SK-N-SH (cell line): ENCODE data around the gene TRIM66. TPM values are rescaled to one million over a fixed set of nuclear protein-coding genes. Genes with fewer than 3 reads are reported as not detected.
A peak's percentile ranks its signal among the peaks of the same experiment; 100 is the strongest.

Experiments used
- CTCF ChIA-PET: fragments of 300-600, 350-600 bp; formaldehyde crosslinking; extraction: SDS; loops from one replicate; lab custom pipeline; 2021; lab: Yijun Ruan, JAX
- POLR2A ChIA-PET: fragments of 350-600 bp; sonication (Branson Sonifier 250); formaldehyde crosslinking; extraction: SDS; loops from one replicate; lab custom pipeline; 2020; ENCODE audit warnings: antibody characterized with exemption, inconsistent platforms; lab: Yijun Ruan, JAX
- DNase-seq: peaks from one replicate; pipeline ENCODE4 v3.0.0; 2012
- H2AFZ ChIP-seq: fragments of 200-600 bp; sonication (generic); 2 replicates; pipeline ENCODE4 v1.8.1; 2016; ENCODE audit warnings: antibody characterized with exemption, mild to moderate bottlenecking, low read depth
- H3F3A ChIP-seq: fragments of 200-600 bp; sonication (generic); replicated peaks from 2 replicates; pipeline ENCODE3; 2016; ENCODE audit warnings: antibody characterized with exemption, mild to moderate bottlenecking; ENCODE audit not compliant: insufficient read depth
- H3K27ac ChIP-seq, 2 experiments: fragments of 200-500 bp in 1 of 2; fragments of 200-600 bp in 1 of 2; sonication (Bioruptor generic) in 1 of 2; sonication (generic), shearing (Covaris generic) in 1 of 2; 2 replicates each; pipeline versions ENCODE4 v1.5.1 to v1.6.1; 2014 to 2016; ENCODE audit warnings: low read depth in 2 of 2, inconsistent platforms in 1 of 2, low read length in 1 of 2, mild to moderate bottlenecking in 1 of 2, mixed read lengths in 1 of 2
- H3K27me3 ChIP-seq: fragments of 200-600 bp; sonication (generic), shearing (Covaris generic); 2 replicates; pipeline ENCODE4 v1.6.1; 2016; ENCODE audit warnings: mixed run types; ENCODE audit not compliant: insufficient read depth
- H3K36me3 ChIP-seq, 2 experiments: fragments of 200-500 bp in 1 of 2; fragments of 200-600 bp in 1 of 2; sonication (Bioruptor generic) in 1 of 2; sonication (generic) in 1 of 2; replicated peaks in 1 of 2; 2 replicates each; pipeline versions ENCODE3 to v1.5.1; 2014 to 2016; ENCODE audit warnings: low read length in 1 of 2, mild to moderate bottlenecking in 1 of 2; ENCODE audit not compliant: insufficient read depth in 2 of 2, control insufficient read depth in 1 of 2
- H3K4me1 ChIP-seq, 2 experiments: fragments of 200-500 bp in 1 of 2; fragments of 200-600 bp in 1 of 2; sonication (Bioruptor generic) in 1 of 2; sonication (generic), shearing (Covaris generic) in 1 of 2; 2 replicates each; pipeline versions ENCODE4 v1.5.1 to v1.6.1; 2014 to 2016; ENCODE audit warnings: low read depth in 1 of 2, low read length in 1 of 2, mixed run types in 1 of 2; ENCODE audit not compliant: insufficient read depth in 2 of 2, control insufficient read depth in 1 of 2
- H3K4me2 ChIP-seq: fragments of 200-600 bp; sonication (generic), shearing (Covaris generic); 2 replicates; pipeline ENCODE4 v1.6.1; 2017; ENCODE audit warnings: mixed run types
- H3K4me3 ChIP-seq, 2 experiments: fragments of 200-500 bp in 1 of 2; fragments of 200-600 bp in 1 of 2; sonication (Bioruptor generic) in 1 of 2; sonication (generic), shearing (Covaris generic) in 1 of 2; 2 replicates each; pipeline versions ENCODE4 v1.5.1 to v1.8.1; 2014 to 2016; ENCODE audit warnings: low read depth in 2 of 2, inconsistent platforms in 1 of 2, low read length in 1 of 2, mild to moderate bottlenecking in 1 of 2, mixed read lengths in 1 of 2, moderate library complexity in 1 of 2
- H3K79me2 ChIP-seq: fragments of 200-600 bp; sonication (generic); 2 replicates; pipeline ENCODE4 v1.8.1; 2017; ENCODE audit warnings: mild to moderate bottlenecking; ENCODE audit not compliant: insufficient read depth
- H3K9ac ChIP-seq: fragments of 200-600 bp; sonication (generic); 2 replicates; pipeline ENCODE4 v1.6.1; 2017; ENCODE audit warnings: mixed run types
- H3K9me2 ChIP-seq: fragments of 200-600 bp; sonication (generic); 2 replicates; pipeline ENCODE4 v1.6.1; 2017; ENCODE audit warnings: mixed run types
- H3K9me3 ChIP-seq: fragments of 200-600 bp; sonication (generic); 2 replicates; pipeline ENCODE4 v1.6.1; 2017; ENCODE audit warnings: mixed run types, mild to moderate bottlenecking, moderate library complexity
- H4K20me1 ChIP-seq: fragments of 200-600 bp; sonication (generic); 2 replicates; pipeline ENCODE4 v1.6.1; 2017; ENCODE audit warnings: mild to moderate bottlenecking, mixed run types; ENCODE audit not compliant: insufficient read depth
- FOSL2 ChIP-seq: IDR thresholded peaks from 2 replicates; pipeline ENCODE4 v1.4.0; 2012; ENCODE audit warnings: low read depth, mild to moderate bottlenecking, moderate library complexity, borderline replicate concordance
- FOXJ3 ChIP-seq: sonication (generic); formaldehyde crosslinking; IDR thresholded peaks from 2 replicates; pipeline ENCODE4 v1.5.1; 2020; ENCODE audit warnings: mild to moderate bottlenecking, missing genetic modification reagents
- GABPA ChIP-seq: IDR thresholded peaks from 2 replicates; pipeline ENCODE4 v1.4.0; 2012; ENCODE audit warnings: low read depth, mild to moderate bottlenecking
- MEF2A ChIP-seq: IDR thresholded peaks from 2 replicates; pipeline ENCODE4 v1.4.0; 2012; ENCODE audit warnings: low read depth, borderline replicate concordance
- NRF1 ChIP-seq: IDR thresholded peaks from 2 replicates; pipeline ENCODE4 v1.6.1; 2012; ENCODE audit warnings: low read depth, mild to moderate bottlenecking, low read length
- PBX3 ChIP-seq: IDR thresholded peaks from 2 replicates; pipeline ENCODE4; 2012
- RAD21 ChIP-seq: IDR thresholded peaks from 2 replicates; pipeline ENCODE4 v1.6.1; 2012; ENCODE audit warnings: mild to moderate bottlenecking, low read length
- RCOR1 ChIP-seq: fragments of 150-350 bp; IDR thresholded peaks from 2 replicates; pipeline ENCODE4 v1.6.1; 2017; ENCODE audit warnings: antibody characterized with exemption, low read length
- REST ChIP-seq: IDR thresholded peaks from 2 replicates; pipeline ENCODE4 v1.6.1; 2012; ENCODE audit warnings: mild to moderate bottlenecking, low read depth, low read length, moderate library complexity
- RXRA ChIP-seq: IDR thresholded peaks from 2 replicates; pipeline ENCODE4 v1.4.0; 2012; ENCODE audit warnings: low read depth, mild to moderate bottlenecking, borderline replicate concordance
- SMC3 ChIP-seq: IDR thresholded peaks from 2 replicates; pipeline ENCODE4 v1.6.1; 2012; ENCODE audit warnings: low read depth, low read length, improper control_type of control experiment
- TAF1 ChIP-seq: IDR thresholded peaks from 2 replicates; pipeline ENCODE4 v1.6.1; 2012; ENCODE audit warnings: low read depth, mild to moderate bottlenecking, low read length, moderate library complexity, borderline replicate concordance
- TEAD4 ChIP-seq: IDR thresholded peaks from 2 replicates; pipeline ENCODE4 v1.4.0; 2012; ENCODE audit warnings: mild to moderate bottlenecking, borderline replicate concordance; ENCODE audit not compliant: insufficient read depth
- WGBS: methylation state at CpG from one replicate; pipeline ENCODE4 v1.1.6; 2017; ENCODE audit warnings: low lambda C conversion rate; 5-methylcytosine and 5-hydroxymethylcytosine counted together
- polyA plus RNA-seq, 3 experiments: library from polyadenylated mRNA; depleted of rRNA; stranded (reverse); fragments of >200 nt; gene quantifications; 2 replicates each; pipeline ENCODE4 v1.2.3, GENCODE V29; 2012
- TF ChIP-seq, protein P1 (sequence below): fragments of 200-600 bp; sonication (generic); IDR thresholded peaks from 2 replicates; pipeline ENCODE4 v1.6.1; 2017; ENCODE audit warnings: antibody characterized with exemption, mild to moderate bottlenecking, moderate library complexity
- TF ChIP-seq, protein P2 (sequence below): IDR thresholded peaks from 2 replicates; pipeline ENCODE4 v1.4.0; 2012; ENCODE audit warnings: low read depth

Gene TRIM66
- polyA plus RNA-seq, 1 of the 3 experiments (the other 2 are of a cell fraction) = 6.4 TPM

DNA sequence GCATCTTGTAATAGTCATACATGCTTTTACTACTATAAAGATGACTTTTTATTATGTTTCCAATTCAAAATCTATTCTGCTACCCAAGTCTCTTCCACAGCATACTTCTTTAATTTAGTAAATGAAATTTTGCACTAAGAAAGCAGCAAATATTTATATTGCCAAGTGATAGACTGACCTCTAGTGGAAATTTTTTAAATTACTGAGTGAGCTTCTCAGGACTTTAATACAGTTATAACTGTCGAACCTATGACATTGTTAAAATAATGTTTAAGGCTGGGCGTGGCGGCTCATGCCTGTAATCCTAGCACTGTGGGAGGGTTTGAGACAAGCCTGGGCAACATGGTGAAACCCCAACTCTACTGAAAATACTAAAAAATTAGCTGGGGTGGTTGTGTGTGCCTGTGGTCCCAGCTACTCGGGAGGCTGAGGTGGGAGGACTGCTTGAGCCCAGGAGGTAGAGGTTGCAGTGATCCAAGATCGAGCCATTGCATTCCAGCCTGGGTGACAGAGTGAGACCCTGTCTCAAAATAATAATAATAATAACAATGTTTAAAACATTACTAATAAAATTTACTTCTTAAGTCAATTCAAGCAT is 115.8 kb downstream of the TRIM66 start:
- Histone ChIP-seq H3K4me3 (peak overlapping the region in 1 of 2 experiments; percentile 17; a peak in 1 of 4 replicates), H3F3A (peaks cover 12% of the 10 kb centered on the region), H3K4me2 (no peak overlapping the region), H2AFZ (peak overlapping the region; percentile 63; the same call in 1 of the 2 replicates), H3K4me1 (peaks cover 0 to 10% of the 10 kb centered on the region in 2 experiments; a peak in 1 of 4 replicates), H3K27me3 (no peaks in the 10 kb centered on the region), H3K36me3 (no peaks in the 10 kb centered on the region), H3K9me3 (no peaks in the 10 kb centered on the region), H3K79me2 (no peaks in the 10 kb centered on the region), H3K9me2 (no peaks in the 10 kb centered on the region), H4K20me1 (no peaks in the 10 kb centered on the region), H3K9ac (no peak overlapping the region)
- CTCF ChIA-PET = interaction anchor here (0.5 to 6.5 kb wide), 53 partner anchors 9 to 560 kb away, joined by 3 to 61 read pairs (median 5); partner anchors contain the start of genes LMO1, RIC3, RPL27A and STK33
- POLR2A ChIA-PET = interaction anchor here (0.6 to 1.4 kb wide), 5 partner anchors 111 to 468 kb away, joined by 3 to 4 read pairs (median 3); no protein-coding TSS in a partner anchor
- 32% methylated on average over 5 of the region's 5 CpGs for WGBS
- peak; percentile 14 for DNase-seq
- no peak for TF ChIP-seq PBX3
- TF ChIP-seq RAD21 = peak; percentile 89
- TF ChIP-seq, protein P1, sequence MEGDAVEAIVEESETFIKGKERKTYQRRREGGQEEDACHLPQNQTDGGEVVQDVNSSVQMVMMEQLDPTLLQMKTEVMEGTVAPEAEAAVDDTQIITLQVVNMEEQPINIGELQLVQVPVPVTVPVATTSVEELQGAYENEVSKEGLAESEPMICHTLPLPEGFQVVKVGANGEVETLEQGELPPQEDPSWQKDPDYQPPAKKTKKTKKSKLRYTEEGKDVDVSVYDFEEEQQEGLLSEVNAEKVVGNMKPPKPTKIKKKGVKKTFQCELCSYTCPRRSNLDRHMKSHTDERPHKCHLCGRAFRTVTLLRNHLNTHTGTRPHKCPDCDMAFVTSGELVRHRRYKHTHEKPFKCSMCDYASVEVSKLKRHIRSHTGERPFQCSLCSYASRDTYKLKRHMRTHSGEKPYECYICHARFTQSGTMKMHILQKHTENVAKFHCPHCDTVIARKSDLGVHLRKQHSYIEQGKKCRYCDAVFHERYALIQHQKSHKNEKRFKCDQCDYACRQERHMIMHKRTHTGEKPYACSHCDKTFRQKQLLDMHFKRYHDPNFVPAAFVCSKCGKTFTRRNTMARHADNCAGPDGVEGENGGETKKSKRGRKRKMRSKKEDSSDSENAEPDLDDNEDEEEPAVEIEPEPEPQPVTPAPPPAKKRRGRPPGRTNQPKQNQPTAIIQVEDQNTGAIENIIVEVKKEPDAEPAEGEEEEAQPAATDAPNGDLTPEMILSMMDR = peak; percentile 84
- peak; percentile 49 for TF ChIP-seq SMC3
- TF ChIP-seq, all 33 proteins: peak for 3
- H3K27ac ChIP-seq = no peak overlapping the region; a peak in 1 of 4 replicates

- DNase-seq = no peak
- ChIA-PET CTCF (interaction anchor here (1.2 to 6.5 kb wide), 5 partner anchors 226 to 386 kb away, joined by 3 to 61 read pairs (median 18); partner anchors contain the start of gene LMO1), POLR2A (no interaction called here)
- TF ChIP-seq TAF1 (no peak), NRF1 (no peak), RCOR1 (no peak), MEF2A (no peak), RXRA (no peak), TEAD4 (no peak), FOXJ3 (no peak), PBX3 (no peak), GABPA (no peak), FOSL2 (no peak), REST (no peak)
- TF ChIP-seq, protein P2, sequence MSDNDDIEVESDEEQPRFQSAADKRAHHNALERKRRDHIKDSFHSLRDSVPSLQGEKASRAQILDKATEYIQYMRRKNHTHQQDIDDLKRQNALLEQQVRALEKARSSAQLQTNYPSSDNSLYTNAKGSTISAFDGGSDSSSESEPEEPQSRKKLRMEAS = no peak
- TF ChIP-seq, protein P1 = no peak
Measured at GRCh38 chr11:8564526-8564925, 117.9 kb downstream of the TRIM66 start.

More at GRCh38 chr11:8564526-8564925, 117.9 kb downstream of the TRIM66 start:
- Histone ChIP-seq H3K36me3 (no peaks in the 10 kb centered on the region), H3K27me3 (no peaks in the 10 kb centered on the region), H2AFZ (no peak overlapping the region), H4K20me1 (no peaks in the 10 kb centered on the region), H3F3A (peaks cover 12% of the 10 kb centered on the region), H3K9ac (no peak overlapping the region), H3K4me2 (no peak overlapping the region), H3K79me2 (no peaks in the 10 kb centered on the region), H3K4me1 (peaks cover 0 to 10% of the 10 kb centered on the region in 2 experiments; a peak in 1 of 4 replicates), H3K27ac (no peak overlapping the region), H3K4me3 (no peak overlapping the region), H3K9me3 (no peaks in the 10 kb centered on the region), H3K9me2 (no peaks in the 10 kb centered on the region)
- 87% methylated on average over 2 of the region's 2 CpGs for WGBS
